Neural cell (in vitro differentiated cells): ENCODE data around the gene NDUFAF5. TPM values are rescaled to one million over a fixed set of nuclear protein-coding genes. Genes with fewer than 3 reads are reported as not detected.

Experiments used
- H2AFZ ChIP-seq: fragments of 200-600, 300-800 bp; sonication (generic), shearing (Covaris generic); 2 replicates; pipeline ENCODE4 v1.6.0; 2014; ENCODE audit warnings: low read depth, mild to moderate bottlenecking, antibody characterized with exemption, low read length, moderate library complexity
- H3F3A ChIP-seq: fragments of 200-600 bp; shearing (Covaris generic); 2 replicates; pipeline ENCODE4 v1.6.1; 2016; ENCODE audit warnings: mild to moderate bottlenecking, moderate library complexity, mixed read lengths, antibody characterized with exemption, low read length; ENCODE audit not compliant: insufficient read depth, poor library complexity, severe bottlenecking
- H3K27ac ChIP-seq: fragments of 200-600, 300-800 bp; sonication (generic), shearing (Covaris generic); 2 replicates; pipeline ENCODE4 v1.5.1; 2014; ENCODE audit warnings: mild to moderate bottlenecking, low read length, moderate library complexity
- H3K27me3 ChIP-seq: fragments of 300-800, 200-600 bp; sonication (generic), shearing (Covaris generic); 2 replicates; pipeline ENCODE4 v1.6.0; 2014; ENCODE audit warnings: mild to moderate bottlenecking, low read depth, low read length, moderate library complexity; ENCODE audit not compliant: insufficient read depth
- H3K36me3 ChIP-seq: fragments of 300-800, 200-600 bp; sonication (generic), shearing (Covaris generic); 2 replicates; pipeline ENCODE4 v1.5.1; 2014; ENCODE audit warnings: mild to moderate bottlenecking, antibody characterized with exemption, low read length, moderate library complexity; ENCODE audit not compliant: insufficient read depth
- H3K4me2 ChIP-seq: fragments of 300-800, 200-600 bp; sonication (generic), shearing (Covaris generic); 2 replicates; pipeline ENCODE4 v1.6.0; 2014; ENCODE audit warnings: mild to moderate bottlenecking, low read length
- H3K4me3 ChIP-seq: fragments of 300-800, 200-600 bp; sonication (generic), shearing (Covaris generic); 2 replicates; pipeline ENCODE4 v1.5.1; 2014; ENCODE audit warnings: mild to moderate bottlenecking, low read length, moderate library complexity
- H3K79me2 ChIP-seq: fragments of 200-600 bp; shearing (Covaris generic); replicated peaks from 2 replicates; pipeline ENCODE4 v1.6.0; 2014; ENCODE audit warnings: mild to moderate bottlenecking, low read length, moderate library complexity; ENCODE audit not compliant: insufficient read depth
- H3K9ac ChIP-seq: fragments of 300-800, 200-600 bp; sonication (generic), shearing (Covaris generic); 2 replicates; pipeline ENCODE4 v1.6.1; 2016; ENCODE audit warnings: mild to moderate bottlenecking, low read length, mixed read lengths
- H3K9me2 ChIP-seq: fragments of 200-600 bp; shearing (Covaris generic); 2 replicates; pipeline ENCODE4 v1.6.1; 2016; ENCODE audit warnings: mild to moderate bottlenecking, low read length, mixed read lengths; ENCODE audit not compliant: insufficient read depth
- H3K9me3 ChIP-seq: fragments of 200-600, 300-800 bp; sonication (generic), shearing (Covaris generic); 2 replicates; pipeline ENCODE4 v1.6.1; 2016; ENCODE audit warnings: mild to moderate bottlenecking, mixed run types, low read length, moderate library complexity, mixed read lengths
- H4K20me1 ChIP-seq: fragments of 200-600 bp; shearing (Covaris generic); 2 replicates; pipeline ENCODE4 v1.6.1; 2016; ENCODE audit warnings: mild to moderate bottlenecking, mixed run types; ENCODE audit not compliant: insufficient read depth
- EP300 ChIP-seq: fragments of 450-650 bp; conservative IDR thresholded peaks from 2 replicates; pipeline ENCODE4 v1.6.1; 2014; ENCODE audit warnings: antibody characterized with exemption, mild to moderate bottlenecking, moderate library complexity; ENCODE audit not compliant: poor library complexity, severe bottlenecking
- EZH2 ChIP-seq: fragments of 200-600, 300-800 bp; shearing (Covaris generic), sonication (generic); IDR thresholded peaks from 2 replicates; pipeline ENCODE4 v1.6.1; 2014; ENCODE audit warnings: antibody characterized with exemption, low read length, borderline replicate concordance, mild to moderate bottlenecking; ENCODE audit not compliant: insufficient read depth, poor library complexity, severe bottlenecking
- MXI1 ChIP-seq: fragments of 450-650 bp; conservative IDR thresholded peaks from 2 replicates; pipeline ENCODE4 v1.6.1; 2014; ENCODE audit warnings: antibody characterized with exemption, mild to moderate bottlenecking; ENCODE audit not compliant: poor library complexity, severe bottlenecking
- POLR2AphosphoS5 ChIP-seq: IDR thresholded peaks from 2 replicates; pipeline ENCODE4 v1.6.1; 2012
- RAD21 ChIP-seq: fragments of 450-650 bp; conservative IDR thresholded peaks from 2 replicates; pipeline ENCODE4 v1.6.1; 2014; ENCODE audit warnings: antibody characterized with exemption, mild to moderate bottlenecking, moderate library complexity
- SMC3 ChIP-seq: fragments of 450-650 bp; conservative IDR thresholded peaks from 2 replicates; pipeline ENCODE4 v1.6.1; 2014; ENCODE audit warnings: antibody characterized with exemption, mild to moderate bottlenecking, moderate library complexity; ENCODE audit not compliant: poor library complexity
- TAF1 ChIP-seq: IDR thresholded peaks from 2 replicates; pipeline ENCODE4 v1.6.1; 2012; ENCODE audit warnings: low read depth
- polyA plus RNA-seq: library from polyadenylated mRNA; depleted of rRNA; stranded (reverse); fragments of >200 nt; gene quantifications from 2 replicates; pipeline ENCODE4 v1.2.3, GENCODE V29; 2014
- TF ChIP-seq, protein P1 (sequence below): fragments of 450-650 bp; IDR thresholded peaks from 2 replicates; pipeline ENCODE4 v1.5.1; 2014; ENCODE audit warnings: antibody characterized with exemption, mild to moderate bottlenecking, moderate library complexity; ENCODE audit not compliant: poor library complexity, severe bottlenecking
- TF ChIP-seq, protein P2 (sequence below): IDR thresholded peaks from 2 replicates; pipeline ENCODE4 v1.6.1; 2012; ENCODE audit warnings: borderline replicate concordance

The NDUFAF5 gene
- polyA plus RNA-seq, 1 donor from 2014 or later = 103 TPM

DNA sequence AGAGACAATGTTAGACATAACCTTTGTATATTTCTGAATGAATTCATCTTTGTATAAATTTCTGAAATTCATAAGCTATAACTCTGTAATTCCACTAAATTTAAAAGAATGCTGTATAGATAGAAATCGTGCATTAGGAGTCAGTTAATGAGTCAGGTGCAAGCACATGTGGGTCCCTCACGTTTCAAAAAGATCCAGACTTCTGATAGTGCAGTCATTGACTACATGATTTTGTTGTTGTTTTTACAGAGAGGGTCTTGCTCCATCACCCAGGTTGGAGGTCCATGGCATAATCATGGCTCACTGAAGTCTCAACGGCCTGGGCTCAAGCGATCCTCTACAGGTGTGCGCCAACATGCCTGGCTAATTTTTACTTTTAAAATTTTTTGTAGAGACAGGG lies 14.7 kb upstream of the NDUFAF5 start:
- H3K4me3 ChIP-seq = no peak overlapping the region
- no peaks in the 10 kb centered on the region for H3K27me3 ChIP-seq
- TF ChIP-seq EP300 = no peak
- TF ChIP-seq, protein P1, sequence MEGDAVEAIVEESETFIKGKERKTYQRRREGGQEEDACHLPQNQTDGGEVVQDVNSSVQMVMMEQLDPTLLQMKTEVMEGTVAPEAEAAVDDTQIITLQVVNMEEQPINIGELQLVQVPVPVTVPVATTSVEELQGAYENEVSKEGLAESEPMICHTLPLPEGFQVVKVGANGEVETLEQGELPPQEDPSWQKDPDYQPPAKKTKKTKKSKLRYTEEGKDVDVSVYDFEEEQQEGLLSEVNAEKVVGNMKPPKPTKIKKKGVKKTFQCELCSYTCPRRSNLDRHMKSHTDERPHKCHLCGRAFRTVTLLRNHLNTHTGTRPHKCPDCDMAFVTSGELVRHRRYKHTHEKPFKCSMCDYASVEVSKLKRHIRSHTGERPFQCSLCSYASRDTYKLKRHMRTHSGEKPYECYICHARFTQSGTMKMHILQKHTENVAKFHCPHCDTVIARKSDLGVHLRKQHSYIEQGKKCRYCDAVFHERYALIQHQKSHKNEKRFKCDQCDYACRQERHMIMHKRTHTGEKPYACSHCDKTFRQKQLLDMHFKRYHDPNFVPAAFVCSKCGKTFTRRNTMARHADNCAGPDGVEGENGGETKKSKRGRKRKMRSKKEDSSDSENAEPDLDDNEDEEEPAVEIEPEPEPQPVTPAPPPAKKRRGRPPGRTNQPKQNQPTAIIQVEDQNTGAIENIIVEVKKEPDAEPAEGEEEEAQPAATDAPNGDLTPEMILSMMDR = no peak
- TF ChIP-seq MXI1 = no peak
- no peak for TF ChIP-seq RAD21
- TF ChIP-seq POLR2AphosphoS5 = no peak
- no peak for TF ChIP-seq SMC3
- TF ChIP-seq, protein P2, sequence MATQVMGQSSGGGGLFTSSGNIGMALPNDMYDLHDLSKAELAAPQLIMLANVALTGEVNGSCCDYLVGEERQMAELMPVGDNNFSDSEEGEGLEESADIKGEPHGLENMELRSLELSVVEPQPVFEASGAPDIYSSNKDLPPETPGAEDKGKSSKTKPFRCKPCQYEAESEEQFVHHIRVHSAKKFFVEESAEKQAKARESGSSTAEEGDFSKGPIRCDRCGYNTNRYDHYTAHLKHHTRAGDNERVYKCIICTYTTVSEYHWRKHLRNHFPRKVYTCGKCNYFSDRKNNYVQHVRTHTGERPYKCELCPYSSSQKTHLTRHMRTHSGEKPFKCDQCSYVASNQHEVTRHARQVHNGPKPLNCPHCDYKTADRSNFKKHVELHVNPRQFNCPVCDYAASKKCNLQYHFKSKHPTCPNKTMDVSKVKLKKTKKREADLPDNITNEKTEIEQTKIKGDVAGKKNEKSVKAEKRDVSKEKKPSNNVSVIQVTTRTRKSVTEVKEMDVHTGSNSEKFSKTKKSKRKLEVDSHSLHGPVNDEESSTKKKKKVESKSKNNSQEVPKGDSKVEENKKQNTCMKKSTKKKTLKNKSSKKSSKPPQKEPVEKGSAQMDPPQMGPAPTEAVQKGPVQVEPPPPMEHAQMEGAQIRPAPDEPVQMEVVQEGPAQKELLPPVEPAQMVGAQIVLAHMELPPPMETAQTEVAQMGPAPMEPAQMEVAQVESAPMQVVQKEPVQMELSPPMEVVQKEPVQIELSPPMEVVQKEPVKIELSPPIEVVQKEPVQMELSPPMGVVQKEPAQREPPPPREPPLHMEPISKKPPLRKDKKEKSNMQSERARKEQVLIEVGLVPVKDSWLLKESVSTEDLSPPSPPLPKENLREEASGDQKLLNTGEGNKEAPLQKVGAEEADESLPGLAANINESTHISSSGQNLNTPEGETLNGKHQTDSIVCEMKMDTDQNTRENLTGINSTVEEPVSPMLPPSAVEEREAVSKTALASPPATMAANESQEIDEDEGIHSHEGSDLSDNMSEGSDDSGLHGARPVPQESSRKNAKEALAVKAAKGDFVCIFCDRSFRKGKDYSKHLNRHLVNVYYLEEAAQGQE = no peak
- TF ChIP-seq EZH2 = no peak
- no peak for TF ChIP-seq TAF1
- no peaks in the 10 kb centered on the region for H3K9me3 ChIP-seq
- no peaks in the 10 kb centered on the region for H3K79me2 ChIP-seq
- H3K36me3 ChIP-seq = peaks cover 24% of the 10 kb centered on the region
- no peak overlapping the region for H3K4me2 ChIP-seq
- no peak overlapping the region for H3K27ac ChIP-seq
- H3K9ac ChIP-seq = no peak overlapping the region
- H3F3A ChIP-seq = no peaks in the 10 kb centered on the region
- H3K9me2 ChIP-seq = no peaks in the 10 kb centered on the region
- H4K20me1 ChIP-seq = no peaks in the 10 kb centered on the region
- no peak overlapping the region for H2AFZ ChIP-seq

DNA sequence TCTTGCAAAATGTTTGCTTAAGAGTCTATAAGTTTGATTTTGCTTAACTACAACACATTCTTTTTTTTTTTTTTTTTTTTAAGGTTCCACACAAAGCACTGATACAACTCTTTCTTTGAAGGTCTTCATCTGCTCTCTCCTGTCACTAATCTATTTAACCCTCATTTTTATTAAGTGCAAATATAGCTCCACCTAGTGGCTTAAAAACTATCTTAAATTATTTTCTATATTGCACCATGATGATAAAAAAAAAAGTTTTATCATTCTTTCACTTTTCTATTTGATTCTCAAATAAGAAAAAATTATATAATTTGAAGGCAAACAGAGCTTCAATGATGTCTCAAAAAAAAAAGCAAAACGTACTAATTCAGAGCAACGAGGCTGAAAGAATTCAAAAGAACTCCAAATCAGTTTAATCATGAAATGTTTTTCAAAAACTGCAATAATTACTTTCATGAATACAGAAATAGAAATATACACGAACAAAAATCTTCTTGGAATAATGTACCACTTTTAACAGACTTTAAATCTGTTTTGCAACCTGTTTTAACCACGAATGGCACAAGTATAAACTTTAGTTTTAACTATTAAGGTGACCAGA lies 12.9 kb upstream of the NDUFAF5 start:
- Histone ChIP-seq H3K9ac (no peak overlapping the region), H3K79me2 (no peaks in the 10 kb centered on the region), H3K4me2 (no peak overlapping the region), H3K36me3 (peaks cover 10% of the 10 kb centered on the region), H3K9me3 (no peaks in the 10 kb centered on the region), H4K20me1 (no peaks in the 10 kb centered on the region), H3K27ac (no peak overlapping the region), H3K9me2 (no peaks in the 10 kb centered on the region), H3F3A (no peaks in the 10 kb centered on the region), H3K27me3 (no peaks in the 10 kb centered on the region), H3K4me3 (no peak overlapping the region), H2AFZ (no peak overlapping the region)
- TF ChIP-seq, protein P2 = no peak
- no peak for TF ChIP-seq EZH2
- peak; percentile 67 for TF ChIP-seq SMC3
- TF ChIP-seq, protein P1 = peak; percentile 65
- TF ChIP-seq RAD21 = peak; percentile 62
